NOMO-1 (cell line): Measurements from ENCODE around the gene KRTAP10-11.
"Not testable (repeated sequence)": the region's sequence is repeated elsewhere in the genome, so short reads cannot be mapped to it uniquely, and the experiment has no call there.

Source experiments
- DNase-seq, 2 experiments: peaks; one replicate each; lab custom pipeline; 2025; ENCODE audit not compliant: unreplicated experiment in 2 of 2; lab: John Stamatoyannopoulos, UW

KRTAP10-11 gene

DNA sequence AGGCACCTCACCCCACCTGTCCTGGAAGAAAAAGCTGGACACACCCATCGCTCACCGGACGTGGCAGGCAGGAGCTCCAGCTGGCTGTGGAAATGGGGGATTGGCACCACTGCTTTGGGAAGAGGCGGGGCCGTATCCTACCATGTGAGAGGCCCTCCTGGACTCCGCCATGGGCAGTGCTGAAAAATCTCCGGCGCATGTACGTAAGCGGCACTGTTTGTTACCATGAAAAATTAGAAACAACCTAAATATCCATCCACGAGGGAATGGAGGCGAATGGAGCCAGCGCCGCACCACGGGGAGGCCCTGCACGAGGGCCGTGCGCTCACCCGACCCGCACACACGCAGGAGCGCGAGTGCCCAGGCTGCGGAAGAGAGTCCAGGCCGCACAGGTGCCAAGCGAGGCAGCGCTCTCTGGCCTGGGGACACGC is 31.2 kb upstream of the KRTAP10-11 start:
- DNase-seq: no peak

DNA sequence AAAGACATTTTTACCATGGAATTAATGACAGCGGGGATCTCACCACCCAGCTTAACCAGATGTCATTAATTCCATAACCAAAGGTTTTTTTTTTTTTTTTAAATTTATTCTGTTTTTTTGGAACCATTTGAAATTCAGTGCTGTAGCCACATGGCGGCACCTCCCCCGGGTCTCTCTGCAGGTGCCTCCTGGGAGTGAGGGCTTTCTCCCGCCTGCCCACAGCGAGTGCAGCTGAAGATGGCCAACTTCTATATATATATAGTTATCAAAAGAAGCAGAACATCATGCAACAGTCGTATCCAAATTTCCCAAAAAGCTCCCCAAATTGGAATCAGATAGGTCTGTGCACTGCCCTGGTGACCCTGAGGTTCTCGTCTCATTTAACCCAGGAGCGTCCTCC is 30.7 kb upstream of the KRTAP10-11 start:
- no peak for DNase-seq

DNA sequence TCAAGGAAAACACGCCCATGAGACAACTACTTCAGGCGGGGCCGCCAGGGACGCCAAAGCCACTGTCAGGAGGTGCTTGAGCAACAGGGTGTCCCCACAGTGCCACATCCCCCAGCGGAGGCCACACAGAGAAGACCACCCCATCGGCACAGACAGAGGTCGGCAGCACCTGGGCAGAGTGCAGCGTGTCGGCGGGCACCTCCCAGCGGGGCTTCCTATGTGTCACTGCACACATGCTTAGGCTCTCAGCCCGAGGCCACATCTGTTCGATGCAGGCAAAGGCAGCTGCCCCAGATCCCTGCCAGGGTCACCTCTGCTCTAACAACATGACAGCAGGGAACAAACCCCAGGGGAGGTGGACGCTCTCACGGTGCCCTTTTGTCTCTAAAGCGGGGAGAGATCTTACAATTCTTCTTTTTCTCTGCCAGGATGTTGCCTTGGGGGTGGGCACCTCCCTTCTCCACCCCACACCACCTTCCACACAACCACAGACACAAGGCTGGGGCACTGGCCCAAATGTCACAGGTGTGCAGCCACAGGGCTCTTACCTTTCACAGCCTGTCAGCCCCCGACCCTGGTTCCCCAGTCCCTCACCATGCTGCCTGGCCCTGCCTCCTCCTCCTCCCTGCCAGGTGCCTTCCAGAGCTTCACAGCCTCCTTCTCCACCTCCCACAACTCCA is 30.2 kb upstream of the KRTAP10-11 start:
- DNase-seq: no peak

DNA sequence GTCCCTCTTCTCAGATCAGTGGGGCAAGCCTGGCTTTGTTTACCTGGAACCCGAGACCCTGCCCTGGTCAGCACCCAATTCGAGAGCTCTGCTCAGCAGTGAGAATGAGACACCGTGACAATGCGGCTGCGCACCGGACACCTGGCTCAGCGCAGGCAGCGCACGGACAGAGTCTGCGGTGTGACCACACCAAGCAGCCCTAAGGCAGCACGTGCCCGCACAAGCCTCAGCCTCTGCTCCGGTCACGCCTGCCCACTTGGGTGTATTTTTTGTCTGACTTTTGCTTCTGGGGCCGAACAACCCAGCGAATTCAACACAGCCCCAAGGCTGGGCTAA is 29.7 kb upstream of the KRTAP10-11 start:
- DNase-seq: no peak

DNA sequence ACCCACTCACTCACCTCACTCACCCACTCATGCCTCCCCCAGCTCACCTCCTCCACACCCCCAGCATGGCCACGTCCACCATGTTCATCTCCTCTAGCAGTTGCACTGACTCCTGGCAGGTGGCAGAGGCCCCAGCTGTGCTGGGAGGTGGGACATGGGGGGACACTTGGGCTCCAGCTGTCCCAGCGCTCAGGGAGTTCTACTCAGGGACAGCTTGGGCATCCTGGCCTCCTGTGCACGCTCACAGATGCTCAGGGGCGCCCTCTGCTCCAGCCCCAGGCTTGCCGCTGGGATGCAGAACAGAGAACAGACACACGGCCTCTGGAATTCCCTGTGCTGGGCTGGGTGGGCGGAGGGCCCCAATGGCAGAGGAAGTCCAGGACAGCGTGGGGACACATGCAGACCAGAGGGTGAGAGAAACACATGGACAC is 29.1 kb upstream of the KRTAP10-11 start:
- no peak for DNase-seq

DNA sequence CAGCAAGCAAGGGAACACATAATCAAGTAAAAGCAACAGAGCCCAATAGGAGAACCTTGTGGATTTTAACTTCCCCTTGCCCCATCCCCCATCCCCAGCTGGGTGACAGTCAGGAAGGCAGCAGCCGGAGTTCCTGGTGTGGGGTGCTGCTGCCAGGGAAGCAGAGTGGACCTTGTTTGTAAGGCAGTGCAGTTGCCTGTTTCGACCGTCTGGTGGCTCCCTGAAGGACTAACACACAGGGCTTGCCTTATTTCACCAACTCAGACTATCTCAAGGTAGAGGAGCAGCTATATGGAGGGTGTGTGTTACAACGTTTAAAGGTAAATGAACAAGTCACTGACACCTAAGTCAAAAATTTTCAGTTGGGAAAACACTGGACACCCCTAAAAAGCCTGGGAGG is 27.7 kb upstream of the KRTAP10-11 start:
- DNase-seq: no peak

DNA sequence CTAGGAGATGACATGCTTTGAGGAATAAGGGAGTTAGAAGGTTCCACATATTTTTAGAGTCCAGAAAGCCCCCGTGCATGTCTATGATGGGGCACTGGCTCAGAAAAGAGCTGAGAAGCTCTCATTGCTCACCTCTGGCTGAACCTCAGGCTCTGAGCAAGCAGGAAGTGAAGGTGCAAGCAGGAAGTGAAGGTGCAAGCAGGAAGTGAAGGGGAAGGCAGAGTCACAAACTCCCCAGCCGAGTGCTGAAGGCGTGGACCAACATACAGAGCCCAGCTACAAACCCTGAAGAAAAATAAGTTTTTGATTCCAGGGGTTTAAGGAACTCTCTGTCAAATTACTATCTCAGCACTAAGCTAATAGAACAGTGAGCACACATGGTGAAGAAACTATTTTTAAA is 27.3 kb upstream of the KRTAP10-11 start:
- DNase-seq: no peak

DNA sequence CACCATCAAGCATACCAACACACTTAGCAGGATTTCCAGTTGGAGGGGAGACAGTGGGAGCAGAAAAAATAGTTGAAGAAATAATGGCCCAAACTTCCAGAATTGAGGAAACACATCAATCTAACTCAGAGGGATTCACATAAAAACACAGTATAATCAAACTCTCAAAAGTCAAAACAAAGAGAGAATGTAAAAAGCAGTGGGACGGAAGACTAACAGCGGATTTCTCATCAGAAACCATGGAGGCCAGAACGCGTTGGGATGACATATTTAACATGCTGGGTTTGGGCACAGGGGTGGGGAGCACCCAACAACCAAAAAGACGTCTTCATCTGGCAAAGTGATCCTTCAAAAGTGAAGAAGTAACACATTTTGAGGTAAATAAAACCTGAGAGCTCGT is 26.3 kb upstream of the KRTAP10-11 start:
- no peak for DNase-seq

DNA sequence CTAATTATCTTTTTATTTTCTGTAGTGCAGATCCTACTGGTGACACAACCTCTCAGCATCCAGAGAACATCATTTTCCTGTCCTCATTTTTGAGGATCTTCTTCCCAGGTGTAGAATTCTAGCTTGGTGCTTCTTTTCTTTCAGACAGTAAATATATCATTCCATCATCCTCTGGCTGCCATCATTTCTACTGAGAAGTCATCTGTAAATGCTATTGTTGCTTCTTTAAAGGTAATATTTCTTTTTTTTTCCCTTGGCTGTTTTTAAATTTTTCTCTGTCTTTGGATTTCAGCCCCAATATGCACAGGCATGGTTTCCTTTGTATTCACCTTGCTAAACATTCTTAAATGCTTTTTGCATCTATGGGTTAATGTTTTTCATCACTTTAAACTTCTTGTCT is 22.6 kb upstream of the KRTAP10-11 start:
- no peak for DNase-seq

DNA sequence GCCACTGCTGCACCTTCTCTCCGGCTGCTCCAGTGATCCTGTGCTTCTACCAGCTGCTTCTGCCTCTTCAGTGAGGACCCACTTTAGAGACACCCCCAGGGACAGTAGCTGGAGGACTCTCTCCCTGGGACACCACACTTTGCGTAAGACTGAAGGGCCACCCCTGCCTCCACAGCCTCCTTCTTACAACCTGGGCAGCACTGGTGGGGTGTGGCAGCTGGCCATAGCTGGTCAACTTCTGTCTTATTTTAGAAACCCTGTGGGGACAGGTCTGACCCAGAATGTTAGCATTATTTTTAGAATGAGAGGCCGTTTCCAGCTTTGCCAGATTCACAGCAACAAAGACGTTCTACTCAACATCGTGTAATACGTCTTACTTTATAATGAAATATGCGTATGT is 20.5 kb upstream of the KRTAP10-11 start:
- no peak for DNase-seq

DNA sequence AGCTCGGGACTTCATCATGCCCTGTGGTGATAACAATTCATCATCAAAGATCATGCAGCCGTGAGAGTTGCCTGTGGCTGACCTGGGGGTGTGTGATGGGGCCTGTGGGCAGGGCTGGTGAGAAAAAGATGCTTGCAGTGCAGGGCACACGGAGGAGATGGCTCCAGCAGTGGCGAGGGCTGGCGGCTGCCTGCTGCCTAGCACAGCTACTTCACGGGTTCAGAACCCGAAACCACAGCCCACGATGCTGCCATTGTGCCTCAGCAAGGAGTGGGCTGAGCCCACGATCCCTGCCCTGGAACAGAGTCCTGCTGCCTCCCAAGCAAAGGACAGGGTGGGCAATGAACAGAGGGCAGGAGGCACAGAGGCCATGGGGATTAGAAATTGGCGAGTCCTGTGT is 20.0 kb upstream of the KRTAP10-11 start:
- DNase-seq: no peak

DNA sequence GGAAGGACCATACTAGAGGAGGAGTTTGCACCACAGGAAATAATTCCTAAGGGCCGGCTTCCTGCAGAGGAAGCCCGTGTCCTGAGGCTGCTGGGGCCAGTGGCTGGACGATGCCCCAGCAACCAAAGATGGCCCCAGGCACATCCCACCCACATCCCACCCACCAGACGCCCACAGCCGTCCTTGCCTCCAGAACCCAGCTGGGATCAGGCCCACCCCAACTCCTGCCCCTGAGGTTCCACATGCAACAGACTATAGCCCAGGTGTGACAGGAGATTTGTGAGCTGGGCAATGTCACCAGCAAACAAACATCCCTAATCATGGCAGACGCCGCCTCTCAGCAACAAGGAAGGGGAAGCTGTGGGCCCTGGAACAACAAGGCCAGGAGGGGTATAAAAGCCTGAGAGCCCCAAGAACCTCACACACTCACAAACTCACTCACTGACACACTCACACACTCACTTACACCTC is 19.5 kb upstream of the KRTAP10-11 start, which contains the start of gene KRTAP10-9:
TSS of gene KRTAP10-9 (plus strand) at position 421 of the 471 bp plus-strand sequence. CDS start 79 bp downstream, outside the sequence.
- DNase-seq: no peak

DNA sequence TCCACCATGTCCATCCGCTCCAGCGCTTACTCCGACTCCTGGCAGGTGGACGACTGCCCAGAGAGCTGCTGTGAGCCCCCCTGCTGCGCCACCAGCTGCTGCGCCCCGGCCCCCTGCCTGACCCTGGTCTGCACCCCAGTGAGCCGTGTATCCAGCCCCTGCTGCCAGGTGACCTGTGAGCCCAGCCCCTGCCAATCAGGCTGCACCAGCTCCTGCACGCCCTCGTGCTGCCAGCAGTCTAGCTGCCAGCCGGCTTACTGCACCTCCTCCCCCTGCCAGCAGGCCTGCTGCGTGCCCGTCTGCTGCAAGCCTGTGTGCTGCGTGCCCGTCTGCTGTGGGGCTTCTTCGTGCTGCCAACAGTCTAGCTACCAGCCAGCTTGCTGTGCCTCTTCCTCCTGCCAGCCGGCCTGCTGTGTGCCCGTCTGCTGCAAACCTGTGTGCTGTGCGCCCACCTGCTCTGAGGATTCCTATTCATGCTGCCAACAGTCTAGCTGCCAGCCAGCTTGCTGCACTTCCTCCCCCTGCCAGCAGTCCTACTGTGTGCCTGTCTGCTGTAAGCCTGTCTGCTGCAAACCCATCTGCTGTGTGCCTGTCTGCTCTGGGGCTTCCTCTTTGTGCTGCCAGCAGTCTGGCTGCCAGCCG is 18.9 kb upstream of the KRTAP10-11 start:
- DNase-seq: not testable (repeated sequence)

DNA sequence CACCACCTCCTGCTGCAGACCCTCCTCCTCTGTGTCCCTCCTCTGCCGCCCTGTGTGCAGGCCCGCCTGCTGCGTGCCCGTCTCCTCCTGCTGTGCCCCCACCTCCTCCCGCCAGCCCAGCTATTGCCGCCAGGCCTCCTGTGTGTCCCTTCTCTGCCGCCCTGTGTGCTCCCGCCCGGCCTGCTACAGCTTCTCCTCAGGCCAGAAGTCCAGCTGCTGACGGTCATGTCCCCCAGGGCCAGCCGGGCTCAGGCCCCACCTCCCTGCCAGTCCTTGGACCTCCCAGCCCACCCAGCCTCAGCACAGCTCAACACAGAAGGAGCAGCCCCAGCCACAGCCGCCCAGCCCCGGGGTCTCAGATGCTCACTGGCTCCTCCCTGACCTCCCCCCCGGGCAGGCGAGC is 18.4 kb upstream of the KRTAP10-11 start:
- not testable (repeated sequence) for DNase-seq

DNA sequence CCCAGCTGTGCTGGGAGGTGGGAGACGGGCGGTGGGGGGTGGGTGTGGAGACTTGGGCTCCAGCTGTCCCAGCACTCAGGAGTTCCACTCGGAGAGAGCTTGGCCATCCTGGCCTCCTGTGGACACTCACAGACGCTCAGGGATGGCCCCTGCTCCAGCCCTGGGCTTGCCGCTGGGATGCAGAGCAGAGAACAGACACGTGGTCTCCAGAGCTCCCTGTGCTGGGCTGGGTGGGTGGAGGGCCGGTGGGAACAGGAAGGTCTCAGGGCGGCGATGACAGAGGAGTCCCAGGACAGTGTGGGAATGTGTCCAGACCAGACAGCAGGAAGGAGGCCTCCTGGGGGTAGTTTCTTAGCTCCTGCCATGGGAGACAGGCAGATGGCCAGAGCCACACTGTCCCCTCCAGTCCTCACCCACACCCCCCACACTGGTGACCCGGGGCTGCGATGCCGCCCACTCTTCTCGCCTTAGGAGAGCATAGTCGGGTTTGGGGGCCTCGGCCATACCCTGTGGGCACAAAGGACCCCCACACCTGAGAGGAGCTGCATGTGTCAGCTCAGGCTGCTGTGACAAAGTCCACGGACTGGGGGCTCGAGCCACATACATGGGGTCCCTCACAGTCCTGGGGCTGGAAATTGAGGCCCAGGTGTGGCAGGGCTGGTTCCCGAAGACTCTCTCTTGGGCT is 17.4 kb upstream of the KRTAP10-11 start:
- no peak for DNase-seq

DNA sequence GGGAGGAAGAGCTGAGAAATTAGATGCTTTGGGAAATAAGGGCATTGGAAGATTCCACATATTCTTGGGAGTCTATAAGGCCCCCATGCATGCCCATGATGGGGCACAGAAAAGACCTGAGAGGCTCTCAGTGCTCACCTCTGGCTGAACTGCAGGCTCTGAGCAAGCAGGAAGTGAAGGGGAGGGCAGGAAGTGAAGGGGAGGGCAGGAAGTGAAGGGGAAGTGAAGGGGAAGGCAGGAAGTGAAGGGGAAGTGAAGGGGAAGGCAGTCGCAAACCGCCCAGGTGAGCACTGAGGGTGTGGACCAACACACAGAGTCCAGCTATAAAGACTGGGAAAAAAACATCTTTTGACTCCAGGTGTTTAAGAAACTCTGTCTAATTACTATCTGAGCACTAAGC is 15.8 kb upstream of the KRTAP10-11 start:
- DNase-seq: no peak

DNA sequence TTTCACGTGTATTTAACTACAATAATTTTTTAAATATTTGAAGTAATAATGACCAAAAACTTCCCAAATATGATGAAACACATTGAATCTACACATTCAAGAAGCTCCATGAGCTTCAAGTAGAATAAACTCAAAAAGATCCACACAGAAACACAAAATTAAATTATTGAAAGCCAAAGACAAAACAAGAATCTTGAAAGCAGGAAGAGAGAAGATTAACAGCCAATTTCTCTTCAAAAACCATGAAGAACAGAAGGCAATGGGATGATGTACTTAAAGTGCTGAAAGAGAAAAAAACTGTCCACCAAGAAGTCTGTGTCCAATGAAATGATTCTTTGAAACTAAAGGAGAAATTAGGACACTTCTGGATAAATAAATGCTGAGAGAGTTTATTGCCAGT is 14.1 kb upstream of the KRTAP10-11 start:
- DNase-seq: no peak

DNA sequence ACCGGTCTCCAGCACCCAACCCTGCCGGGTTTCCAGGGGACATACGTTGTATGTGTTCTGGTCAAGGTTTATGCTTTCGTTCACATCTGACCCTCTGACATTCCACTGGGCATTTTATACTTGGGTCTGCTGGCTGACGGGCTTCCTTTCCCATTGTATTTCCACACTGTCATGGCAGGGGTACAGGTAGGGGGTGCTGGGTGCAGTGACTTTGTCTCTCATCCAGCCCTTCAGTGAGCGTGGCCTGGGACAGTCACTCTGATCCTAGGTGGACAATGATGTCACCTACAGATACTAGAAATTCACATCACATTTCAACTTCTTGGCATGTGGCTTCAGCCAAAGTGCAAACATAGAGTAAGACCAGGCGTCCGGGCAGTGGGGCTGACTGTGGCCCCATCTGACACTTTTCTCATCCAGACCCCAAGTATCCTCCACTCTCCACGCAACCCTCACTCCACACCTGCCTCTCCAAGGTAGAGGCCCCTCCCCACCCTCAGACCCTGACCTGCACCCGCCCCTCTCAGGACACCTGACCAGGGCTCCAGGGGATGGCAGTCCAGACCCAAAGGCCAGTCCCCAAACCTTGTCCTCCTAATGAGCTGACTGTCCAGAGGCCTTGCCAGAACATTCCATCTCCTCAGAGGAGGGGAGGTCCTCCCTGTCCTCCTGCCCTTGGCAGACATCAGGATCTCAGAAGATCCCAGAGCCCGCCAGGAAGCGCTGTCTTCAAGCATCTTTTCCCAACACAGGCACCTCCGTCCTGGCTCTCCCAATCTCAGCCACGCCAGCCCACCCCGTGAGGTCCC is 9.8 kb upstream of the KRTAP10-11 start:
- DNase-seq: no peak

DNA sequence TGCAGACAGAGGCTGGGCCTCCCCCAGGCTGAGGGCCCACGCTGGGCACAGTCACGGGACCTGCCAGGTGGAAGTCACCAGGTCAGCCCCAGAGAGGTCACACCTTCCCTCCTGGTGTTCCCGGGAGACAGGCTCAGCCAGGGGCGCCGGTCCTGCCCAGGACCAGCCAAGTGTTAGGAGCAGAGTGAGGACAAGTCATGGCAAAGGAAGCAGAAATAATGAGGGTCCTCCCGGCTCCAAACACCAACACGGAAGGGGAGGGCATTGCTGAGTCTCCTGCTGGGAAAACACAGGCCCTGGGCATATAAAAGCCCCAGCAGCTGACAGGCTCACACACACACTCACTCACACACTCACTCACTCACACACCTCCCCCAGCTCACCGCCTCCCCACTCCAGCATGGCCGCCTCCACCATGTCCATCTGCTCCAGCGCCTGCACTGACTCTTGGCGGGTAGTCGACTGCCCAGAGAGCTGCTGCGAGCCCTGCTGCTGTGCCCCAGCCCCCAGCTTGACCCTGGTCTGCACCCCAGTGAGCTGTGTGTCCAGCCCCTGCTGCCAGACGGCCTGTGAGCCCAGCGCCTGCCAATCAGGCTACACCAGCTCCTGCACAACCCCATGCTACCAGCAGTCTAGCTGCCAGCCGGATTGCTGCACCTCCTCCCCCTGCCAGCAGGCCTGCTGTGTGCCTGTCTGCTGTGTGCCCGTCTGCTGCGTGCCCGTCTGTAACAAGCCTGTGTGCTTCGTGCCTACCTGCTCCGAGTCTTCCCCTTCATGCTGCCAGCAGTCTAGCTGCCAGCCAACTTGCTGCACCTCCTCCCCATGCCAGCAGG is 9.0 kb upstream of the KRTAP10-11 start, which contains the start of gene KRTAP10-10:
TSS of gene KRTAP10-10 (plus strand) at position 339 of the 833 bp plus-strand sequence. CDS start at position 401, 62 bp downstream.
- DNase-seq: no peak

DNA sequence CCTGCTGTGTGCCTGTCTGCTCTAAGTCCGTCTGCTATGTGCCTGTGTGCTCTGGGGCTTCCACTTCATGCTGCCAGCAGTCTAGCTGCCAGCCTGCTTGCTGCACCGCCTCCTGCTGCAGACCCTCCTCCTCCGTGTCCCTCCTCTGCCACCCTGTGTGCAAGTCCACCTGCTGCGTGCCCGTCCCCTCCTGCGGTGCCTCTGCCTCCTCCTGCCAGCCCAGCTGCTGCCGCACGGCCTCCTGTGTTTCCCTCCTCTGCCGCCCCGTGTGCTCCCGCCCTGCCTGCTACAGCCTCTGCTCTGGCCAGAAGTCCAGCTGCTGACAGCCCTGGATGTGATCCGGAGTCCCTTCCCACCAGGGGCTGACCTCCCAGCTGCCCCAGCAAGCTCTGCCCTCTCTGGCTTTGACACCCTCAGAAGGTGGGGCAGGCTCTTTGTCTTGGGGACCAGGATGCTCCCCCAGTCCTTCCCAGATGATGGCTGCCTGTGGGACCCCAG is 8.3 kb upstream of the KRTAP10-11 start:
- not testable (repeated sequence) for DNase-seq
